Effector memory CD4-positive, alpha-beta T cell (primary cell): ENCODE data around the gene THBS3.
"Not testable (repeated sequence)": the region's sequence is repeated elsewhere in the genome, so short reads cannot be mapped to it uniquely, and the experiment has no call there.

ENCODE experiments used
- DNase-seq, 3 donors: peaks; one replicate each; pipeline ENCODE4 v3.0.0-alpha.2; 2020
- H3K27ac ChIP-seq: 2 replicates; pipeline ENCODE4 v1.7.0; 2013; ENCODE audit warnings: mild to moderate bottlenecking, low read length, moderate library complexity; ENCODE audit not compliant: insufficient read depth, poor library complexity, severe bottlenecking
- H3K27me3 ChIP-seq: replicated peaks from 2 replicates; pipeline ENCODE4 v1.7.0; 2013; ENCODE audit warnings: mild to moderate bottlenecking, low read length; ENCODE audit not compliant: insufficient read depth, control insufficient read depth, poor library complexity, severe bottlenecking
- H3K36me3 ChIP-seq: 2 replicates; pipeline ENCODE4 v1.7.0; 2013; ENCODE audit warnings: mild to moderate bottlenecking, low read length, moderate library complexity; ENCODE audit not compliant: control insufficient read depth, insufficient read depth
- H3K4me1 ChIP-seq: 2 replicates; pipeline ENCODE4 v1.7.0; 2013; ENCODE audit warnings: low read length, mild to moderate bottlenecking; ENCODE audit not compliant: control insufficient read depth, insufficient read depth, poor library complexity, severe bottlenecking
- H3K4me3 ChIP-seq: 2 replicates; pipeline ENCODE4 v1.7.0; 2013; ENCODE audit warnings: low read length, low read depth, mild to moderate bottlenecking; ENCODE audit not compliant: insufficient read depth, poor library complexity, severe bottlenecking
- H3K9me3 ChIP-seq: 2 replicates; pipeline ENCODE4 v1.7.0; 2013; ENCODE audit warnings: mild to moderate bottlenecking, low read length, moderate library complexity; ENCODE audit not compliant: control insufficient read depth

The THBS3 gene

DNA sequence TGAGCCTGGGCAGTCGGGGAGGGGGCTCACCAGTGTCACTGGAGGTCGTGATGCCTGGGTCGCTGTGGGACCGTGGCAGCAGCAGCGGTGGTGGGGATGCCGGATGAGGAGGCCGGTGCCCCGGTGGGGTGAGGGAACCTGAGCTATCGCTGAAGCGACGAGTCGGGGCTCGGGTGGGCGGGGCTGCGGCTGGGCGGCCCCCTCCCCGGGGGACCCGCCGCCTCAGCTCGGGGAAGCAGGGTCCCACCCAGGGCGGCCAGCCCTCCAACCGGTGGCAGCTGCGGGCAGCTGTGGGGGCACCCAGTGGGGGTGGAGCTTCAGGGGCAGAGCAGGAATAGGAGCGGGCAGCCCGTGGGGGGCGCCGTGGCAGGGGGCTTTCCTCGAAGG lies 42.5 kb upstream of the THBS3 start:
- Histone ChIP-seq H3K27ac (no peak overlapping the region), H3K36me3 (no peaks in the 10 kb centered on the region), H3K9me3 (no peaks in the 10 kb centered on the region), H3K4me1 (peaks cover 13% of the 10 kb centered on the region), H3K4me3 (peak overlapping the region; percentile 52), H3K27me3 (no peaks in the 10 kb centered on the region)
- peak in 1 of 3 donors; percentile 7 for DNase-seq

DNA sequence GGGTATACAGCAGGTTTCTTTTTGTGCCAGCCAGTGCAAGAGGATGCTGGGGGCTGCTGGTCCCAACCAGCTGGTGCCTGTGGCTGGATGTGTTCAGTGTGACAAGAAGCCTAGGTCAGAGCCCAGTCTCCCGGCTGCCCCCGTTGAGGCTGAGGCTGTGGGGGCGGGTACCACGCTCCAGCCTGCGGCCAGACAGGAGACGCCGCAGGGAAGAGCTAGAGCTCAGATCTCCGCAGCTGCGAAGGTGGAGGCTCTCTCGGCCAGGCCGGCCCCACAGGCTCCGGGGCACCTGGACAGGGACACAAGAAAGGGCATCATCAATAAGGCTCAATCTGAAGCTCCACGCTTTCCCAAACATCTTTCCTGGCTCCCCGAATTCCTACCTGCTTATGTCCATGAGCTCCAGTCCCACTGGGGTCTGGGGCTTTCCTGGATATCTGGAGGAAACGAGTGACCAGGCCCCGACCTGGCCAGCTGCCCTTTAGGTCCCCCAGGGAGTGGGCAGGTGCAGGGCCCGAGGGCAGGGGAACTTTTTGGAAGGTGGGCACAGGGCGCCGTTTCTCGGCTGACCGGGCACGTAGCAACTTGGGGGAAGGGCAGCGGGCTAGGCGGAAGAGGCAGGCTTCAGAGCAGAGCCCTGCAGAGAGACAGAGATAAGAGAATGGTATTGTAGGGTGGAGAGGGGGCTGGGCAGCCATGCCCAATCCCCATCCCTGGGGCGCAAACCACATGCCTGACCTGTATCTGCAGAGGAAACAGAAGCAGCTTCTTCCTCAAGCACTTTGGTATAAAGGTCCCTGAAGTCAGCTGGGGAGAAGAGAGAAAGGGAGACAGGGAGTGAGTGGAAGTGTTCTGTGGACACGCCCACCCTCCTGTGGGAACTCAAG lies 40.2 kb upstream of the THBS3 start:
- DNase-seq, result no peak
- Histone ChIP-seq H3K9me3 (no peaks in the 10 kb centered on the region), H3K36me3 (no peaks in the 10 kb centered on the region)

GRCh38 chr1:155246796-155247195 lies 39.1 kb upstream of the THBS3 start:
- not testable (repeated sequence) for DNase-seq, H3K27ac ChIP-seq, H3K36me3 ChIP-seq, H3K4me3 ChIP-seq, H3K9me3 ChIP-seq, H3K27me3 ChIP-seq
- H3K4me1 ChIP-seq, result peaks cover 21% of the 10 kb centered on the region

More for the DNA sequence above, 40.2 kb upstream of the THBS3 start:
- Histone ChIP-seq H3K27me3 (no peaks in the 10 kb centered on the region), H3K27ac (no peak overlapping the region), H3K4me3 (no peak overlapping the region), H3K4me1 (peaks cover 21% of the 10 kb centered on the region)

- H3K9me3 ChIP-seq, result no peaks in the 10 kb centered on the region
- peaks cover 16% of the 10 kb centered on the region for H3K4me1 ChIP-seq
- H3K4me3 ChIP-seq, result peak overlapping the region; percentile 63
- DNase-seq, result no peak
- H3K27ac ChIP-seq, result peak overlapping the region; percentile 66
- H3K36me3 ChIP-seq, result no peaks in the 10 kb centered on the region
- no peaks in the 10 kb centered on the region for H3K27me3 ChIP-seq
These were observed 37.4 kb upstream of the THBS3 start for GRCh38 chr1:155245163-155245524.

DNA sequence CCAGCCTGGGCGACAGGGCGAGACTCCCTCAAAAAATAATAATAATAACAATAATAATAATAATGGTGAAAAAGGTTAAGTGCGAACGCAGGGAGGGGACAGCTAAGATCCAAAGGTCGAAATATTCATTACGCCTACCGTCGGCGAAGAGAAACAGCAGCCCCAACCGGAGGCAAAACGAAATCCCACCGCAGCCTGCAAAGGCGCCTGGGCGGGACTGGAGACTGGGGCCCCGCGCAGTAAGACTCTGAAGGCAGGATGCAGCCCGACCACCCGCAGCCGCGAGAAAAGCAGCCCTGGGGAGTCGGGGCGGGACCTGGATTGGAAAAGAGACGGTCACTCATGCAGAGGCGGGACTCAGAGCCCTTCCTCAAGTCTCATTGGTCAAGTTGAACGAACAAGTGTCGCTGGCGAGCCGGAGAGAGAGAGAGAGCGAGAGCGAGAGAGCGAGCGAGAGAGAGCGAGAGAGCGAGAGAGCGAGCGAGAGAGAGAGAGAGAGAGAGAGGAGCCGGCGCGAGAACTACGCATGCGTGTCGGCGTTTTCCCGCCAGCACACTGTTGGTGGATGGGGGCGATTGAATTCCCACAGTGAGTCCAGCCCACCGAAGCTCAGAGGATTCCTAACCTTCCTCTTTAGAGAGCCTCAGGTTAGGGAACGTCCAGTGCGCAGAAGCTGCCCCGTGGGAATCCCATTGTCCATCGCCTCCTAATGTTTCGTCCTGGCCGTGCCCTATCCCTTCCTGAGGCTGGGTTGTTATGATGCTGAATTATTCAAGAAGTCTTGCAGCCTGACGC lies 36.9 kb upstream of the THBS3 start:
- H3K4me1 ChIP-seq, result peaks cover 15% of the 10 kb centered on the region
- peak overlapping the region; percentile 63 for H3K4me3 ChIP-seq
- H3K27ac ChIP-seq, result peak overlapping the region; percentile 66
- H3K9me3 ChIP-seq, result no peaks in the 10 kb centered on the region
- peak; percentile 92 to 96 (median 94) for DNase-seq
- peaks cover 2% of the 10 kb centered on the region for H3K36me3 ChIP-seq
- H3K27me3 ChIP-seq, result no peaks in the 10 kb centered on the region

- H3K27ac ChIP-seq, result no peak overlapping the region
- no peaks in the 10 kb centered on the region for H3K9me3 ChIP-seq
- no peak overlapping the region for H3K4me3 ChIP-seq
- no peaks in the 10 kb centered on the region for H3K27me3 ChIP-seq
- H3K4me1 ChIP-seq, result peaks cover 15% of the 10 kb centered on the region
- H3K36me3 ChIP-seq, result peaks cover 8% of the 10 kb centered on the region
- no peak for DNase-seq
These were observed 35.2 kb upstream of the THBS3 start for GRCh38 chr1:155242805-155243358.

DNA sequence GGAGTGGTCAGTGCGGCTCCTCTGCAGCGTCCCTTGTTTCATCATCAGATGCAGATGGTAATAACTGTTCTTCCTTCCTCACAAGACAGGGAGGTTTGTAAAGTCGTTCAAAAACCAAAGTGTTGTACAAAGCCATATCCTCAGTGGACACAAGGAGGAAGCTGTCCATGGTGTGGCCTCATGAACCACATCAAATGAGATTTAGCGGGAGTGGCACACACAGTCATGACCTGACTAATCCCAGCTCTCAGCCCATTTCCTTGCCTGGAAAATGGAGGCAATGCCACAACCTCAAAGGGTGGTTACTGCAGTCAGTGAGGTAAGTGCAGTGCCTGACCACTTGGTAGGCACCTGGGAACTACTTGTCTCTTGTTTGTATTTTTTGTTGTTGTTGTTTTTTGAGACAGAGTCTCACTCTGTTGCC lies 34.2 kb upstream of the THBS3 start:
- no peaks in the 10 kb centered on the region for H3K27me3 ChIP-seq
- peak overlapping the region; percentile 65 for H3K27ac ChIP-seq
- no peaks in the 10 kb centered on the region for H3K9me3 ChIP-seq
- H3K4me3 ChIP-seq, result no peak overlapping the region
- DNase-seq, result no peak
- peaks cover 12% of the 10 kb centered on the region for H3K36me3 ChIP-seq
- H3K4me1 ChIP-seq, result peaks cover 15% of the 10 kb centered on the region

DNA sequence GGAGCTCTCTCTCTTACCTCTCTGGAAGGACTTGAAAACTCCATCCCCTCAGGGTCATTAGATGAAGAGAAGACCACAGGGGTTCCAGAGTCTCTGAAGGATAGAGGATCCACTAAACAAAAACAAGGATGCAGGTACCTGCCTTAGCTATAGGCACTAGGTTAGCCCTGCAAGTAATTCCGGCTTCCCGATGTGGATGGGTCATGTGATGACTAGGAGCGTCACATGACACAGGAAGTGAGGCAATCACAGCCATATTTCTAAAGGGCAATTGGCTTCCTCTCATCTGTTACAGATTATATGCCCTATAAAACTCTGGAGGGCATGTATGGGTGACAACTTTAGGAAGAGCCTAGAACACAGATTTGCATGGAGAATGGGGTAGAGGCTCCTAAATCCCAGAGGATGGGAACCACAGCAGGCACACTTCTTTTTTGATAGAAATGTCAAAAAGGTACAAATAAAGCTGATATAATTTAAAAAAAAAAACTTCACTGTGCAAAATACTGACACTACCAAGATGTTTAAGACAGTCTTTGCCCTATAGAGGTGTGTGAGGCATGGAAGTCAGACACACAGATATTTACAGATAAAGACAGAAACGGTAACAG lies 33.5 kb upstream of the THBS3 start:
- H3K36me3 ChIP-seq, result peaks cover 19% of the 10 kb centered on the region
- peak; percentile 41 to 69 (median 46) for DNase-seq
- H3K9me3 ChIP-seq, result no peaks in the 10 kb centered on the region
- H3K27ac ChIP-seq, result peak overlapping the region; percentile 65
- H3K4me3 ChIP-seq, result peak overlapping the region; percentile 54
- no peaks in the 10 kb centered on the region for H3K27me3 ChIP-seq
- H3K4me1 ChIP-seq, result peaks cover 18% of the 10 kb centered on the region

- H3K36me3 ChIP-seq, result peaks cover 22% of the 10 kb centered on the region
- H3K4me1 ChIP-seq, result peaks cover 10% of the 10 kb centered on the region
- no peak for DNase-seq
- H3K27ac ChIP-seq, result no peak overlapping the region
- no peaks in the 10 kb centered on the region for H3K27me3 ChIP-seq
- no peaks in the 10 kb centered on the region for H3K9me3 ChIP-seq
- no peak overlapping the region for H3K4me3 ChIP-seq
These were observed 28.8 kb upstream of the THBS3 start for GRCh38 chr1:155236451-155236850.
